Astrocyte of the hippocampus (primary cell): ENCODE data around the gene MCEMP1.
A peak's percentile ranks its signal among the peaks of the same experiment; 100 is the strongest.

Source experiments
- DNase-seq: peaks from one replicate; pipeline ENCODE4 v3.0.0; 2011; ENCODE audit warnings: low read depth, low spot score

MCEMP1 gene

GRCh38 chr19:7670790-7671189, 6.1 kb upstream of the MCEMP1 start:
- no peak for DNase-seq

- no peak for DNase-seq
Observed at GRCh38 chr19:7672522-7672921, 4.4 kb upstream of the MCEMP1 start.

DNA sequence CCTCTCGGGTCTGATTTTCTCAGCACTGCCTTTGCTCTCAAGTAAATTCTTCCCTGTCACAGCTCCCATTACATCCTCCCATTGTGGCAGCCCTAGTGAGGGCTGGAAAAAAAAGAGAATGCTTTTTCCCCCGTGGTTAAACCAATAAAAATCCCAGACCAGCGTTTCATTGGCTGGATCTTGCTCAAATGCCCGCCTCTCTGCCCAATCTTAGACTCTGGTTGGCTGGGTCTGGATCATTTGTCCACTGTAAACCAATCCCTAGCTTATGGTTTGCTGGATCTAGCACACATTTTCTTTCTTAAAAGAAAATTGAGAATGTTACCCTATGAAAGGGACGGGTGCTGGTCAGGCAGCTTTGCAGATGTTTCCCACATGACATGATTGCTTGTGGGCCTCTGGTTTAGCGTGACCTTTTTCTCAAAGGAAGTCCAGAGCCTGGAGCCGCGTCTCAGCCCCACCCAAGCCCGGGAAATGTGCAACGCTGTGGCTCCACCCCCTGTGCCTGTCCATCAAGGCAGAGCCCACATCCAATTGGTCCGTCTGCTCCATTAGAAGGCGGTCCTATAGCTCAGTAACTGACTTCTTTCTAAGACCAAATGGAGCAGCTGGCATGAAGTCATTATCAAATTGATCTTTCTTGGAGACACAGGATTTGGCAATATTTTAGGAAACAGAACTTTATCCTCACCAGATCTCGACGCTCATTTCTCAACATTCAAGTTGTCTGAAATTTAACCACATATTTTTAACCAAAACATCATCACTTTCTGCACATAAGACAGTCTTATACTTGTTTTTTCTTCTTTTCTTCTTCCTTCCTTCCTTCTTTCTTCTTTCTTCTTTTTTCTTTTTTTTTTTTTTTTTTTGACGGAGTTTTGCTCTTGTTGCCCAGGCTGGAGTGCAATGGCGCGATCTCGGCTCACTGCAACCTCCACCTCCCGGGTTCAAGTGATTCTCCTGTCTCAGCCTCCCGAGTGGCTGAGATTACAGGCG, 2.6 kb upstream of the MCEMP1 start:
- peak; percentile 26 for DNase-seq

- no peak for DNase-seq
Observed at GRCh38 chr19:7676376-7676775, 514 bp upstream of the MCEMP1 start.

GRCh38 chr19:7677669-7678311, 900 bp downstream of the MCEMP1 start:
- no peak for DNase-seq

DNA sequence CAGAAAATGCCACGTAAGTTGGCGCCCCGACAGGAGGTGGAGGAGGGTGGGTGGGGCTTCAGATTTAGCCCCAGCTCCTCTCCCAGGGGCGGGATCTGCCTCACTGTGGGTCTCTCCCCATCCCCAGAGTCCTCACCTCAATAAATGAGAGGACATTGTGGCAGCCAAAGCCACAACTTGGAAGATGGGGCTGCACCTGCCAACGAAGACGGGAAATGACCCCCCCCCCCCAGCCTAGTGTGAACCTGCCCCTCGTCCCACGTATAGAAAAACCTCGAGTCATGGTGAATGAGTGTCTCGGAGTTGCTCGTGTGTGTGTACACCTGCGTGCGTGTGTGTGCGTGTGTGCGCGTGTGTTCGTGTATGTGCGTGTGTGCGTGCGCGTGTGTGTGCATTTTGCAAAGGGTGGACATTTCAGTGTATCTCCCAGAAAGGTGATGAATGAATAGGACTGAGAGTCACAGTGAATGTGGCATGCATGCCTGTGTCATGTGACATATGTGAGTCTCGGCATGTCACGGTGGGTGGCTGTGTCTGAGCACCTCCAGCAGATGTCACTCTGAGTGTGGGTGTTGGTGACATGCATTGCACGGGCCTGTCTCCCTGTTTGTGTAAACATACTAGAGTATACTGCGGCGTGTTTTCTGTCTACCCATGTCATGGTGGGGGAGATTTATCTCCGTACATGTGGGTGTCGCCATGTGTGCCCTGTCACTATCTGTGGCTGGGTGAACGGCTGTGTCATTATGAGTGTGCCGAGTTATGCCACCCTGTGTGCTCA, 2.3 kb downstream of the MCEMP1 start:
- no peak for DNase-seq

DNA sequence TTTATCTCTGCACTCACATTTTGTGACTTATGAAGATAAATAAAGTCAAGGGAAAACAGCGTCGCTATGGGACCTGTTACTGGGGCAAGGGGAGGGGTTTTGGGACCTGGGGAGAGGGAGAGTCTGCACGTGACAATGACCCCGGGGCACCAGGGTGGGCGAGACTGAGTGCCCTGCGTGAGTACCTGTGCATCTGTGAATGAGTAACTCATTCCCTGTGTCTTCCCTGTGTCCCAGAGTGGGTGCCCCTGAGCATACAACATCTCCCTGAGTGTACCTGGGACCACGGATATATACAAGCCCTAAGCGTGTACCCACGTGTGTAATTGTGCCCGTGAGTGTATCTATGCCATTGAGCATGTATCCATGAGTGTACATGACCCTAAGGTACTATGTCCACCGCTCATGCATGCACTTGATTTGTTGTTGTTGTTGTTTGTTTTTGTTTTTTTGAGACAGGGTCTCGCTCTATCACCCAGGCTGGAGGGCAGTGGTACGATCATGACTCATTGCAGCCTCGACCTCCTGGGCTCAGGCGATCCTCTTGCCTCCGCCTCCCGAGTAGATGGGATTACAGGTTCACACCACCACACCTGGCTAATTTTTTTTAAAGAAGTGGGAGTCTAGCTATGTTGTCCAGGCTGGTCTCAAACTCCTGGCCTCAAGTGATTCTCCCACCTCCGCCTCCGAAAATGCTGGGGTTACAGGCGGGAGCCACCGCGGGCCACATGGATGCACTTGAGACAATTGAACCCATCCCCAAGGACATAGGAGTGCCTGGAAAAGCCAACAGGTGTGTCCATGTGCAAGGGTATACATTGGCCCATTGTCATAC, 3.1 kb downstream of the MCEMP1 start:
- DNase-seq, result no peak

DNA sequence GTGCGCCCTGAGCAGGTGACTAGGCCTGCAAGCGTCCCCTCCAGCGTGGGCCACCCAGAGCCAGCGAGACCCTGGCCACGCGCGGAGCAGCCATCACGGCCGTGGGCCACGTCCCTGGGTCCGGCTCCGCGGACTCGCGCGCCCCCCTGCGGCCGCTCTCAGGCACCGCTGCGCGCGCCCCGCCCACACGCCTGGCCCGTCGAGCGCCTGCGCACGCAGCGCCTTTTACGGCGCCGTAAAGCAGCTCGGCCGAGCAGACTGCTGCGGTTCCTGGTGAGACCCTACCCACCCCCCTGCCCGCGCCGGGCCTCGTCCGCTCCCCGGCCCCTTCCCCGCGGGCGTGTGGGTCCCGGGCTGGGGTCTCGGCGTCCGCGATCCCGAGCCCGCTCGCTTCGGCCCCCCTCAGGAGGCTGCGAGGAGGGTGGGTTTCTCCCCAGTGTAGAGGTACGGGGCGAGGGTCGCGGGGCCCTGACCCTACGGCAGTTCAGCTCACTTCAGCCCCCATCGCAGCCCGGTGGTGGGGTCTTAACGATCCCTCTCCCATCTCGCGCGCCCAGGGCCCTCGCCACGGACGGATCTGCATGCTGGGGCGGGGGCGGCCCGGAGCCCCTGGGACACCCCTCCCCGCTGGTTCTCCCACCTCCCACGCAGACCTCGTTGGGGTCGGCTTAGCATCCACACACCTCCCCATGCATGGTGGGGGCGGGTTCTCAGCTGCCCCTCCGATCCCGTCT, 3.9 kb downstream of the MCEMP1 start, which contains the start of gene TRAPPC5:
TSS of gene TRAPPC5 (plus strand) at position 228 of the 734 bp plus-strand sequence. CDS start 1,421 bp downstream, outside the sequence.
- peak; percentile 95 for DNase-seq

- DNase-seq, result peak; percentile 84
Observed at GRCh38 chr19:7681340-7682174, 4.7 kb downstream of the MCEMP1 start.

DNA sequence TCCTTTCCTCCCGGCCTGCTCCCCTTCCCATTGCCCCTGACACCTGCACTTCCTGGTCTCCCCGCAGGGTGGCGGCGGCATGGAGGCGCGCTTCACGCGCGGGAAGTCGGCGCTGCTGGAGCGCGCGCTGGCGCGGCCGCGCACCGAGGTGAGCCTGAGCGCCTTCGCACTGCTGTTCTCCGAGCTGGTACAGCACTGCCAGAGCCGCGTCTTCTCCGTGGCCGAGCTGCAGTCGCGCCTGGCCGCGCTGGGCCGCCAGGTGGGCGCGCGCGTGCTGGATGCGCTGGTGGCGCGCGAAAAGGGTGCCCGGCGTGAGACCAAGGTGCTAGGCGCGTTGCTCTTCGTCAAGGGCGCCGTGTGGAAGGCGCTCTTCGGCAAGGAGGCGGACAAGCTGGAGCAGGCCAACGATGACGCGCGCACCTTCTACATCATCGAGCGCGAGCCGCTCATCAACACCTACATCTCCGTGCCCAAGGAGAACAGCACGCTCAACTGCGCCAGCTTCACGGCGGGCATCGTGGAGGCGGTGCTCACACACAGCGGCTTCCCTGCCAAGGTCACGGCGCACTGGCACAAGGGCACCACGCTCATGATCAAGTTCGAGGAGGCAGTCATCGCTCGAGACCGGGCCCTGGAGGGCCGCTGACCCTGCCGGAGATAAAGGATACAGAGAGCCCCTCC, 5.4 kb downstream of the MCEMP1 start:
- DNase-seq, result no peak

- no peak for DNase-seq
Observed at GRCh38 chr19:7685546-7686445, 8.9 kb downstream of the MCEMP1 start.

DNA sequence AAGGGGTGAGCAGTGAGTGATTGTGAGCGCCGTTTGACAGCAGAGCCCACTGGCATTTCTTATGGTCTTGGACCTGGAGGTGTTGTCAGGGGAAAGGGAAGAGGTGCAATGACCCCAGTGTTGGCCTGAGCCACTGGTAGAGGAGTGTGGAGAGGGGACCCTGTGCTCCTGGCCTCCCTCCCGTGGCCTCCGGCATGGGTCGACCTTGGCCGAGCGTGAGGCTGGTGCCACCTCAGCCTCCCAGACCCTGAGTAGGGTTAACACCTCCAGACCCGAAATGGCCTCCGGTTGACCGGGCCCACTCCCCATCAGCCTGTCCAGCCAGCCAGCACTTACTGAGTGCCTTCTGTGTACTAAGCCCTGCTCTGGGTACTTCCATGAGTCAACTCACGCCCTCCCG, 10.3 kb downstream of the MCEMP1 start:
- DNase-seq, result no peak

DNA sequence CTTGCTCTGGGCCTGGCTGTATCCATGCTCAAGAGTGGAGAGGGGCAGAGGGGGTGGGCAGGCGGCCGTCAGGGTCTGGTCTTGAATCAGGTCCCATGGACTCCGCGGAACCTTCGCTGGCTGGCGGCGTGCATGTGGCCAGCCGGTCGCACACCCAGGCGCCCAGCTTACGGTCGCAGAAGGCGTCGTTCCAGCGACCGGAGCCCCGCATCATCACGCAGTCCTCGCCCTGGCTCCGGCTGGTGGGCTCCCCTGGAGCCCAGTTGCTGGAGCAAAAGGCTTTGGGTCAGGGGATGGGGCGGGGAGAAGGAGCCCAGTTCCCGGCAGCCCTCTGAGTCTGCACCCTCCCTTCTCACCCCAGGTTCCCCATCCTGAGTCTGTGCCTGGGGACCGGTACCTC, 12.3 kb downstream of the MCEMP1 start:
- DNase-seq, result no peak

DNA sequence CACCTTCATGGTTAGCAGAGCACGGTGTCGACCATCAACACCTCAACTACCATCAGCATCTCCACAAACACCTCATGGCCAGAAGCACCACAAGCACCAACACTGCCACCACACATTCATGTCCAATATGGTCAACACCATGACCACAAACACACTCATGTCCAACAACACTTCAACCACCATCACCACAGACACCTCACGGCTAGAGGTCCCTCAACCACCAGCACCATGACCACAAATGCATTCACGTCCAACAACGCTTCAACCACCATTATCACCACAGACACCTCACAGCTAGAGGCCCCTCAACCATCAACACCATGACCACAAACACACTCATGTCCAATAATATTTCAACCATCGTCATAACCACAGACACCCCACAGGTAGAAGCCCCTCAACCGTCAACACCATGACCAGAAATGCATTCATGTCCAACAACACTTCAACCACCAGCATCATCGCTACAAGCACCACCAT, 13.9 kb downstream of the MCEMP1 start:
- no peak for DNase-seq

- DNase-seq, result no peak
Observed at GRCh38 chr19:7691497-7691896, 14.6 kb downstream of the MCEMP1 start.

DNA sequence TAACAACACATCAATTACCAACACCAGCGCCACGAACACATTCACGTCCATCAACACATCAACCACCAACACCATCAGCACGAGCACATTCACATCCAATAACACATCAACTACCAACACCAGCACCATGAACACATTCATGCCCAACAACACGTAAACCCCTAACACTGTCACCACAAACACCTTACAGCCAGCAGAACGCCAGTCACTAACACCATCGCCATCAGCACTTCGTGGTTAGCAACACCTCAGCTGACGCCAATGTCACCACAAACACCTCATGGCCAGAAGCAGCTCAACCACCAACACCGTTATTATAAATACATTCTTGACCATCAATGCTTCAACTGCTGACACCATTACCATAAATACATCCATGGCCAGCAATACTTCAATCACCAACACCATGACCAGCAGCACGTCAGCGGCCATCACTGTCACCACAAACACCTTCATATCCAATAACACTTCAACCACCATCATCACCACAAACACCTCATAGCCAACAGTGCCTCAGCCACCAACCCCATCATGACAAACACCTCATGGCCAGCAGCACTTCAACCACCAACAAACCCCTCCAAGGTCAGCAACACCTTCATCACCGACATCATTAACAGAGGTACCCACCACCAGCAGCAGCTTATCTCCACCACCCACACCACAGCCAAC, 15.7 kb downstream of the MCEMP1 start:
- no peak for DNase-seq

DNA sequence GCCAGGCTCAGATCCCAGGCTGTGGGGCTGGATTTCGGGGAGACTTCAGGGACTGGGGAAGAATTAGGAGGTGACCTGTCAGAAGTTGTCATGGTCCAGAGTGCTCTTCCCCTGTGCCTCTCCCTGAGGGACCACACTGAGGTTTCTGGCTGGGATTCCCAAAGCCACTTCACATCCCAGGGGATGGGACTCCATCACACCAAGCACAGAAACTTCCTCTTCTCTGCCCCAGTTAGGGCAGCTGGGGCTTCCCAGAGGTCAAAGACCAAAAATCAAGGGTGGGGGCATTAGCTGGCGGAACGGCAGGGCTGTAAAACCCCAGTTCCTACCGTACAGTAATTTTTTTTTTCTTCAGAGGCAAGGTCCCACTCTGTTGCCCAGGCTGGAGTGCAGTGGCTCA, 17.6 kb downstream of the MCEMP1 start:
- no peak for DNase-seq
